ENCODE data around the gene MAPKAPK2.

- no peak for TF ChIP-seq EZH2 (IDR thresholded peaks at IDR 0.05; ENCODE audit: insufficient read depth, poor library complexity, severe bottlenecking)
- TF ChIP-seq EZH2phosphoT487 (IDR thresholded peaks at IDR 0.05; ENCODE audit: insufficient read depth, low read depth), result no peak
Observed at GRCh38 chr1:206693592-206693991, 8.9 kb downstream of the MAPKAPK2 start.

Data from GM23248 (cell line).